Measurements from ENCODE around the gene PLCD3. TPM values are rescaled to one million over a fixed set of nuclear protein-coding genes. Genes with fewer than 3 reads are reported as not detected.

PLCD3 gene
- total and polyA plus RNA-seq, 2 of the 13 experiments (the other 11 are each of a cell fraction or from before 2014, with no cell fraction given) = 11.3 to 39.1 TPM

- TF ChIP-seq LRRFIP1 (CRISPR knock-in tag; conservative IDR thresholded peaks at IDR 0.05) = no peak
- peak; percentile 48 for TF ChIP-seq BCL6 (CRISPR knock-in tag; IDR thresholded peaks at IDR 0.05)
- no peak for TF ChIP-seq PTBP1 (IDR thresholded peaks at IDR 0.05; ENCODE audit: low read depth, low read length, poor library complexity, severe bottlenecking)
- no peak for TF ChIP-seq ZNF101 (CRISPR knock-in tag; IDR thresholded peaks at IDR 0.05; ENCODE audit: borderline replicate concordance, low read depth)
- TF ChIP-seq ZNF430 (CRISPR knock-in tag; IDR thresholded peaks at IDR 0.05) = no peak
- TF ChIP-seq GATAD2A (CRISPR knock-in tag; IDR thresholded peaks at IDR 0.05) = peak; percentile 55; the same call in 1 of the 2 replicates
- TF ChIP-seq ZNF503 (CRISPR knock-in tag; IDR thresholded peaks at IDR 0.05) = no peak
- TF ChIP-seq ZNF687 (CRISPR knock-in tag; IDR thresholded peaks at IDR 0.05) = peak; percentile 83
- TF ChIP-seq ZNF142 (CRISPR knock-in tag; IDR thresholded peaks at IDR 0.05) = no peak
- TF ChIP-seq ZNF629 (CRISPR knock-in tag; conservative IDR thresholded peaks at IDR 0.05) = no peak; the same call in 1 of the 2 replicates
- TF ChIP-seq ZNF792 (CRISPR knock-in tag; IDR thresholded peaks at IDR 0.05) = no peak
- TF ChIP-seq ZNF317 (CRISPR knock-in tag; IDR thresholded peaks at IDR 0.05) = no peak
- TF ChIP-seq FOXK2 (IDR thresholded peaks at IDR 0.05) = no peak
- TF ChIP-seq ZBTB14 (CRISPR knock-in tag; IDR thresholded peaks at IDR 0.05) = no peak
- TF ChIP-seq ZNF331 (CRISPR knock-in tag; IDR thresholded peaks at IDR 0.05) = peak; percentile 54; the same call in 1 of the 2 replicates
- no peak for TF ChIP-seq ZNF614 (CRISPR knock-in tag; IDR thresholded peaks at IDR 0.05; ENCODE audit: borderline replicate concordance)
Measured at GRCh38 chr17:45113424-45113754, 18.9 kb downstream of the PLCD3 start (continued).
